Lower leg skin (tissue), 4 donors: ENCODE measurements around the gene CAPN2. TPM values are rescaled to one million over a fixed set of nuclear protein-coding genes. Genes with fewer than 3 reads are reported as not detected.
"Not testable (repeated sequence)": the region's sequence is repeated elsewhere in the genome, so short reads cannot be mapped to it uniquely, and the experiment has no call there.

ENCODE experiments used
- DNase-seq, 2 donors: peaks; one replicate each; pipeline ENCODE4 v3.0.0-alpha.2; 2019; ENCODE audit warnings: low spot score in 2 of 2
- H3K4me3 ChIP-seq: fragments of 200-600 bp; sonication (generic); 2 replicates; pipeline ENCODE4 v1.5.1; 2017; ENCODE audit warnings: mild to moderate bottlenecking, low read depth; ENCODE audit not compliant: poor library complexity, severe bottlenecking
- CTCF ChIP-seq, 3 donors: fragments of 450-650 bp; IDR thresholded peaks; one replicate each; pipeline ENCODE4 v1.5.1; 2016; ENCODE audit warnings: antibody characterized with exemption in 3 of 3, mild to moderate bottlenecking in 3 of 3, moderate library complexity in 2 of 3
- POLR2A ChIP-seq, 2 donors: fragments of 450-650 bp; IDR thresholded peaks; one replicate each; pipeline ENCODE4 v1.6.1; 2016 to 2017; ENCODE audit warnings: antibody characterized with exemption in 2 of 2, mild to moderate bottlenecking in 1 of 2, moderate library complexity in 1 of 2
- WGBS, 2 donors: methylation state at CpG; one replicate each; pipeline ENCODE4 v1.1.5; 2018; 5-methylcytosine and 5-hydroxymethylcytosine counted together
- intact Hi-C: fragments of 100-400 bp; cut with DNase I; formaldehyde crosslinking; loops from one replicate; pipeline ENCODE4 v1.15.0; 2023; ENCODE audit warnings: low total_unique reads
- total RNA-seq, 4 donors: library from RNA; depleted of rRNA; stranded (reverse); fragments of >200 nt; gene quantifications; one replicate each; pipeline ENCODE4 v1.1.0, GENCODE V29; 2016

CAPN2 gene
- total RNA-seq, 4 donors from 2014 or later = 33.7 to 73.3 (median 47.2) TPM

- 43 to 51% methylated on average over 4 of the region's 4 CpGs for WGBS, 2 donors
Observed at GRCh38 chr1:223730479-223731132, 18.3 kb downstream of the CAPN2 start.

DNA sequence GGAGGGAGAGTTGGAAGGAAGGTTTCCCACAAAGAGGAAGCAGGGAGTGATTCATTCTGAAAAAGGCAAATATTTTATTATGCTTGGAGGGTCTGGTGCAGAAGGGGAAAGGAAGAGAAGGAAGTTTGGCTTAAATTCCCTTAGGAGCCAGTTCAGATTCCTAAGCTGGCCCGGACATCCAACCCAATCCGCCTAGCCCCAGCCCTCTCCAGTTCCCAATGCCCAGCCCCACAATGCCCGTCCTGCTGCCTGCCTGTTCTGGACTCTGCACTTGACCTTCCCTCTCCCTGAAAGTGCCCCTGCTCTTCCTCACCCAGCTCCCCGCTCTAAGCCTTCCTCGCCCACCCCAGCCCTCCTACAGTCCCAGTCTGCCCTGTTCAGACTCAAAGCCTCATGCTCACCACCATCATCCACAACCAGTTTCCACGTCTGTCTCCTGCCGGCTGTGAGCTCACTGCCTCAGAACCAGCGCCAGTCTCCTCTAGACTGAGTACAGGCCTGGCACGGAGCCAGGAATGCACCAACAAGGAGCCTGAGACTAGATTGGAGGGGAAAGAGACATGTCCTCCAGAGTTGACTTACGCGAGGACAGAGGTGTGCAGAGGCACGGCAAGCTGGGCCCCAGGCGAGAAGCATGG, 18.9 kb downstream of the CAPN2 start:
- no peak for DNase-seq
- WGBS, 2 donors = 57 to 61% methylated on average over 13 of the region's 13 CpGs
- H3K4me3 ChIP-seq = no peak overlapping the region

More at GRCh38 chr1:223730479-223731132, 18.3 kb downstream of the CAPN2 start:
- no peak for DNase-seq
- no peak overlapping the region for H3K4me3 ChIP-seq
- intact Hi-C loops = no loop called here
- TF ChIP-seq POLR2A (IDR thresholded peaks at IDR 0.05) (no peak), CTCF (IDR thresholded peaks at IDR 0.05) (no peak)

GRCh38 chr1:223732993-223733798, 20.9 kb downstream of the CAPN2 start:
- DNase-seq = no peak
- no peak for TF ChIP-seq POLR2A (IDR thresholded peaks at IDR 0.05)
- TF ChIP-seq CTCF (IDR thresholded peaks at IDR 0.05) = no peak
- WGBS, 2 donors = 57 to 60% methylated on average over 6 of the region's 6 CpGs
- intact Hi-C loops = no loop called here
- H3K4me3 ChIP-seq = no peak overlapping the region

More for the DNA sequence above, 18.9 kb downstream of the CAPN2 start:
- intact Hi-C loops = no loop called here
- TF ChIP-seq CTCF (IDR thresholded peaks at IDR 0.05) (no peak), POLR2A (IDR thresholded peaks at IDR 0.05) (no peak)

GRCh38 chr1:223733898-223734852, 21.8 kb downstream of the CAPN2 start:
- DNase-seq = no peak
- intact Hi-C loops = no loop called here
- no peak for TF ChIP-seq POLR2A (IDR thresholded peaks at IDR 0.05)
- H3K4me3 ChIP-seq = no peak overlapping the region
- 70 to 73% methylated on average over 20 of the region's 20 CpGs for WGBS, 2 donors

GRCh38 chr1:223736638-223737037, 24.3 kb downstream of the CAPN2 start:
- DNase-seq, H3K4me3 ChIP-seq, intact Hi-C loops: not testable (repeated sequence)
- 91 to 94% methylated on average over 5 of the region's 5 CpGs for WGBS, 2 donors

GRCh38 chr1:223737342-223737741, 25.0 kb downstream of the CAPN2 start:
- 73 to 79% methylated on average over 7 of the region's 7 CpGs for WGBS, 2 donors

More at GRCh38 chr1:223737342-223737741, 25.0 kb downstream of the CAPN2 start:
- H3K4me3 ChIP-seq = no peak overlapping the region
- DNase-seq = no peak
- TF ChIP-seq POLR2A (IDR thresholded peaks at IDR 0.05) (no peak), CTCF (IDR thresholded peaks at IDR 0.05) (no peak)
- intact Hi-C loops = no loop called here
